IPS-18a (cell line): ENCODE results near the gene ZNF205.

Source experiments
- H3K27ac ChIP-seq: one replicate; pipeline ENCODE4 v1.5.1; 2013; ENCODE audit warnings: low read length
- H3K27me3 ChIP-seq: one replicate; pipeline ENCODE4 v1.6.1; 2013; ENCODE audit warnings: mild to moderate bottlenecking, low read length; ENCODE audit not compliant: control insufficient read depth, insufficient read depth
- H3K36me3 ChIP-seq: one replicate; pipeline ENCODE4 v1.6.1; 2013; ENCODE audit warnings: low read depth, low read length; ENCODE audit not compliant: control insufficient read depth
- H3K4me1 ChIP-seq: one replicate; pipeline ENCODE4 v1.6.1; 2013; ENCODE audit warnings: low read depth, low read length; ENCODE audit not compliant: control insufficient read depth
- H3K4me3 ChIP-seq: one replicate; pipeline ENCODE4 v1.5.1; 2013; ENCODE audit warnings: low read length
- H3K9ac ChIP-seq: one replicate; pipeline ENCODE4 v1.6.1; 2013; ENCODE audit warnings: mild to moderate bottlenecking, low read length, moderate library complexity
- H3K9me3 ChIP-seq: one replicate; pipeline ENCODE4 v1.6.1; 2013; ENCODE audit warnings: low read depth, low read length; ENCODE audit not compliant: control insufficient read depth

The ZNF205 gene

DNA sequence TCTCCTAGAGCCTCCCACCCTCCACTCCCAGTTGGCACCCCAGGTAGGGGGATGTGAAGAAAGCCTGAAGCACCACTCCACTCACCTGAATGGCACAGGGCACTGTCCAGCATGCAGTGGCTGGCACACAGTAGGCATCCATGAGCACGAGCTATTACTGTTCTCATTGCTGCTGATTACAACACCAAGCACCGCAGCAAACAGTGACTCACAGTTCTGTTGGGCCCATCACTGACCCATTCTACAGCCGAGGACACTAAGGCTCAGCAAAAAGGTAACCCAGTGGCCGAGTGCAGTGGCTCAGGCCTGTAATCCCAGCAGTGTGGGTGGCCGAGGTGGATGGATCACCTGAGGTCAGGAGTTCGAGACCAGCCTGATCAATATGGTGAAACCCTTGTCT is 16.0 kb upstream of the ZNF205 start:
- no peak overlapping the region for H3K27ac ChIP-seq
- H3K4me3 ChIP-seq: no peak overlapping the region
- peak overlapping the region; percentile 98 for H3K9ac ChIP-seq

GRCh38 chr16:3097266-3097665 is 15.1 kb upstream of the ZNF205 start:
- H3K9me3 ChIP-seq: no peaks in the 10 kb centered on the region
- peak overlapping the region; percentile 98 for H3K9ac ChIP-seq
- H3K27me3 ChIP-seq: no peaks in the 10 kb centered on the region
- H3K4me1 ChIP-seq: peaks cover 26% of the 10 kb centered on the region
- peaks cover 18% of the 10 kb centered on the region for H3K36me3 ChIP-seq
- H3K4me3 ChIP-seq: peak overlapping the region; percentile 95
- peak overlapping the region; percentile 62 for H3K27ac ChIP-seq

More for the DNA sequence above, 16.0 kb upstream of the ZNF205 start:
- Histone ChIP-seq H3K9me3 (no peaks in the 10 kb centered on the region), H3K4me1 (peaks cover 21% of the 10 kb centered on the region), H3K36me3 (peaks cover 27% of the 10 kb centered on the region), H3K27me3 (no peaks in the 10 kb centered on the region)

DNA sequence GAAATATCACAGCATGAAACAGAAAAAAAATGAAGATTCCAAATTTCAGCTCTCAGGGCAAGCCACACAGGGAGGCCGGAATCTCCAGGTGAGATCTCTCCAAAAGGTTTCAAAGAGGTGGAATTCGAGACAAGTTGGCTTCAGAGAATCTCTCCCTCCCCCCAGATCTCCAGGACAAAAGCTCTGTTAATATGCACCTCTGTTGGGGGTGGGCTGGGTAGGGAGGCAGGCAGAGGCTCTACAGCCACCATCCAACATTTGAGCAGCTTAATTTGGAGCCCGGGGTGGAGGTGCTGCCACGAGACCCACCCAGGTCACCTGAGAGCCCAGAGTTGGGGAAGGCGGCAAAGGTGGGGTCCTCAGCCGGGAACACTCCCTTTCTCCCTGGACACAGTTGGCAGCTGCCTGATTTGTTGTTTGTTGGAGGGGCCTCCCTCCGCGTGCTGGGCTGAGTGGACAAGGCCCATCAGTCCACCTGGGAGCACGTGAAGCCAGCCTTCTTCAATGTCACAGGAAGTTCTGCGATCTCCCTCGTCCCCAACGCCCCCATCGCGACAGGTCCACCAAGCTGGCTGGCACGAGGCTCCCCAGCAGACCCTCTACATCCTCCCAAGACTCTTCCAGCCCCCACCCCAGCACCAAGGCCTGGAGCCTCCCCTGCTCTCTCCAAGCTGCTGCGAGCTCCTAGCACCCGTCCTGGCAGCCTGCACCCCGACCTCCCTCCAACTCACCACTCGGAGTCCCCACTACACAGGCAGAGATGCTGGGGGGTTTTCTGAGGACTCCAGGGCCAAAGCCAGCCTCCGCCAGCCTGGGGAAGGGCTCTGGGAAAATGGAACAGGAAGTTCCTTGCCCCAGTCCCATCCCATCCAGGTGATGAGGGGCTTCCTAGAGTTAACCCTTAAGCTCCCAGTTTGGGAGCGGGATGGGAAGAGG is 13.7 kb upstream of the ZNF205 start, which contains the start of gene ZSCAN10:
TSS of gene ZSCAN10 (minus strand) at position 836 of the 936 bp plus-strand sequence. CDS start 6,357 bp downstream, outside the sequence.
- Histone ChIP-seq H3K4me3 (peak within 1 kb of the TSS; percentile 95), H3K27ac (peak within 1 kb of the TSS; percentile 96), H3K9ac (peak within 1 kb of the TSS; percentile 98), H3K4me1 (peaks cover 27% of the 10 kb centered on the region), H3K9me3 (no peaks in the 10 kb centered on the region), H3K27me3 (no peaks in the 10 kb centered on the region), H3K36me3 (peaks cover 10% of the 10 kb centered on the region)

DNA sequence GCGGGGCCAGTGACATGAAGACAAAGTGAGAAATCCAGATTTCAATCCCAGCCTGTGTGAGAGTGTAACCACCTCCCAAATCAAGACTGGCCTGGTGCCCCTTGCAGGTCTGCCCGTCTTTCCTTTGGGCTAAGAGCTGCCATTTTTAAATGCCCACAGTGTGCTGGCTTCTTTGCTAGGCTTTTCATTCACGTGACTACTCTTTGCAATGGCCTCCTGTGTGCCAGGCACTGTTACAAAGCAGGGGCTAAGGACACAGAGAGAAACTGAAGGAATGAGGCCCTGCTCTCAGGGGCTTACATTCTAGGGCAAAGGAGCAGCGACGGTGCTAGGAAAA is 13.0 kb upstream of the ZNF205 start:
- H3K4me3 ChIP-seq: peak overlapping the region; percentile 95
- H3K9ac ChIP-seq: peak overlapping the region; percentile 98
- H3K4me1 ChIP-seq: peaks cover 27% of the 10 kb centered on the region
- peak overlapping the region; percentile 96 for H3K27ac ChIP-seq
- no peaks in the 10 kb centered on the region for H3K27me3 ChIP-seq
- no peaks in the 10 kb centered on the region for H3K9me3 ChIP-seq
- H3K36me3 ChIP-seq: peaks cover 8% of the 10 kb centered on the region

DNA sequence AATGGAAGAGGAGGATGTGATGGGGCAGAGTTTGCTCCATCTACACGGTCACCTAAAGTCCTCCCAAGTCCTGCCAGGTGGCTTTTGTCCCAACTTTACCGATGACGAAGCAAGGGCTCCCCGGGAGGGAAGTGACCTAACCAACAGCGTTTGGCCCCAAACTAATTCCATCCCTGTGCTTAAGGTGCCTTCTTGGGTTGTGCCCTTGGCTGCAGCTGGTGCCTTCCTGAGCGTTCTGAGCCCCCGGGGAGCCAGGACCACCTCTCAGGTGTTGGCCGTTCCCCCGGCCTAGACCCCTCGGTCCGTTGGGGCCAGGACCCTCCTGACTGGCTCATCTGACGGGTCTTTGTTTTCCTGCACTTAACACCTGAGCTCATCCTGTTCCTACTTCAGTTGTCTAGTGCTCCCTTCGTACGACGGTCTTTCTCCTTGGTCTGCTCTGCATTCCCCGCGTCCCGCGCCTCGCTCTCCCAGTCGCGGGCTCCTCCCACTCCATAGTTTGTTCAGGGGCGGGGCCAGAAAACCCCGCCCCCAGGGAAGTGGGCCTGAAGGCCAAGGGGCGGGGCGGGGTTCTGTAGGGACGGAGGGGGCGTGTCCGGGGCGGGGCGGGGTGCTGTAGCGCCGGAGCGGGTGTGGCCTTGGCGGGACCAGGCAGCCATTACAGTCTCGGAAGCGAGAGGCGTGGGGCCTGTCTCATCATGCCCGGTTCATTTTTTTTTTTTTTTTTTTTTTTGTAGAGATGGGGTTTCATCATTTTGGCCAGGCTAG is 12.5 kb upstream of the ZNF205 start:
- peak overlapping the region; percentile 96 for H3K27ac ChIP-seq
- H3K9ac ChIP-seq: peak overlapping the region; percentile 98
- H3K4me1 ChIP-seq: peaks cover 27% of the 10 kb centered on the region
- peak overlapping the region; percentile 95 for H3K4me3 ChIP-seq
- no peaks in the 10 kb centered on the region for H3K9me3 ChIP-seq
- peaks cover 5% of the 10 kb centered on the region for H3K36me3 ChIP-seq
- no peaks in the 10 kb centered on the region for H3K27me3 ChIP-seq

- Histone ChIP-seq H3K36me3 (peaks cover 4% of the 10 kb centered on the region), H3K4me1 (peaks cover 30% of the 10 kb centered on the region), H3K9ac (no peak overlapping the region), H3K27me3 (no peaks in the 10 kb centered on the region), H3K9me3 (no peaks in the 10 kb centered on the region), H3K27ac (no peak overlapping the region), H3K4me3 (no peak overlapping the region)
Observed at GRCh38 chr16:3101018-3101840, 11.2 kb upstream of the ZNF205 start.

GRCh38 chr16:3101841-3102470 is 10.4 kb upstream of the ZNF205 start:
- Histone ChIP-seq H3K9ac (no peak overlapping the region), H3K36me3 (no peaks in the 10 kb centered on the region), H3K27ac (peak overlapping the region; percentile 34), H3K4me1 (peaks cover 25% of the 10 kb centered on the region), H3K9me3 (no peaks in the 10 kb centered on the region), H3K27me3 (no peaks in the 10 kb centered on the region), H3K4me3 (no peak overlapping the region)

DNA sequence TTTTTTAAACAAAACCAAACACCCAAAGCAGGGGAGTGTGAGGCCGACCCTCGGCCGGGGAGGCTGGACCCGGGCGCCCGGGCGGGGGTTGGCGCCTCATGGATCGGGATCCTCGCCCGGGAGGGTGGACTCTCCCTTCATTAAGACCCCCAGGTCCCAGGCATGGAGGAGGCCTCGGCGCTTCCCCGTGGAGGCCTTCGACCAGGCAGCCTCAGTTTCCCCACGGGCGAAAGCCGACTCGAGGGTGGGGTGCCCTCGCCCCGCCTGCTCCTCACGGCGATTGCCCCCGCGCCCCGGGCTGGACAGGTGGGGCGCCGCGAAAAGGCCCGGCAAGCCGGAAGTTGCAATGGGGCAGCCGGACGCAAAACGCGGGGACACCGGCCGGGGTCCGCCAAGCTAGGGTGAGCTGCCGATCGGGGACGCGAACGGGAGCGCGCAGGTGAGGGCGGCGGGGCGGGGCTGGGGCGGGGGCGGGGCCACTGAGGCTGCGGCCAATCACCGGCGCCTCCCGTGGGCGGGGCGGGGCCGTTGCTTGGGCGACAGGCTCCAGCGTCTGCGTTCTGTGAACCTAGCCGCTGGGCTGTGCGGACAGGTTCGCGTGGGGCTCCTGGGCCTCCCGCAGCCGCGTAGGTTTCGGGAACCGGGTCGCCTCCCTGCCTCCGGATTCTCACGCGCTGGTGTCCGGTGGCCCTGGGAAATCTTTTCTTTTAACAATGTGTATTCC is 6.0 kb upstream of the ZNF205 start:
- H3K9me3 ChIP-seq: no peaks in the 10 kb centered on the region
- H3K27me3 ChIP-seq: no peaks in the 10 kb centered on the region
- H3K4me3 ChIP-seq: peak overlapping the region; percentile 73
- H3K4me1 ChIP-seq: peaks cover 10% of the 10 kb centered on the region
- no peaks in the 10 kb centered on the region for H3K36me3 ChIP-seq
- H3K27ac ChIP-seq: peak overlapping the region; percentile 30
- peak overlapping the region; percentile 74 for H3K9ac ChIP-seq

DNA sequence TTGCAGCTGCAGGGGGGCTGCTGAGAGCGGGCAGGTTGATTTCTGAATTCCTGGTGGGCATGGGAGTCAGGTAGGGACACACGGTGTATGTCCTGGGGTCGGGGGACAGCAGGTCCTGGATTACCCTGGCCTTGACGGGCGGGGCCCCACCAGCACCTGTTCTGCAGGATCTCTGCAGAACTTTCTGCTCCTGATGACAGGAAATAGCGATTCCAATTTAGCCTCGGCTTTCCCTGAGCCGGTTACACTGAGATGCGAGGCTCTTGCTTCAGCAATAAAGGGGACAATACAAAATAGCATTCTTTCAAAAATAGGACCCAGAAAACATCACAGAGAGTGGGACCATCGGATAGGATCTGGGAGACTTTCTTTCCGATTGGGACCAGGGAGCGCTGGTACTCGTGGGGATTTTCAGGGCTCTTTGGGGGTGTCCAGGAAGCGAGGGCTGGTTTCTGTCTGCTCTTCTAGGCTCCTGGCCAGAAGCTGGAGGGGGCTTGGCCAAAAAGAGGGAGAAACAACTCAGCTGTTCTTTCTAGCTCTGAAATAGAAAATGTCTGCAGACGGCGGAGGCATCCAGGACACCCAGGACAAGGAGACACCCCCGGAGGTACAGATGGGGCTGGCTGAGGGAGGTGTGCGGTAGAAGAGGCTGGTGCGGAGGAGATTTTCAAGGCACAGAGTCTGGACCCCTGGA is 642 bp downstream of the ZNF205 start:
- Histone ChIP-seq H3K27ac (no peak overlapping the region), H3K9me3 (no peaks in the 10 kb centered on the region), H3K4me1 (peaks cover 9% of the 10 kb centered on the region), H3K9ac (peak overlapping the region; percentile 73), H3K27me3 (no peaks in the 10 kb centered on the region), H3K36me3 (peaks cover 8% of the 10 kb centered on the region), H3K4me3 (peak overlapping the region; percentile 89)
